Femur (tissue), 1 donor: ENCODE data around the gene PRKAG2.
"Not testable (repeated sequence)": the region's sequence is repeated elsewhere in the genome, so short reads cannot be mapped to it uniquely, and the experiment has no call there.

Experiments used
- DNase-seq: peaks from one replicate; pipeline ENCODE4 v3.0.0-alpha.2; 2017

Gene PRKAG2

DNA sequence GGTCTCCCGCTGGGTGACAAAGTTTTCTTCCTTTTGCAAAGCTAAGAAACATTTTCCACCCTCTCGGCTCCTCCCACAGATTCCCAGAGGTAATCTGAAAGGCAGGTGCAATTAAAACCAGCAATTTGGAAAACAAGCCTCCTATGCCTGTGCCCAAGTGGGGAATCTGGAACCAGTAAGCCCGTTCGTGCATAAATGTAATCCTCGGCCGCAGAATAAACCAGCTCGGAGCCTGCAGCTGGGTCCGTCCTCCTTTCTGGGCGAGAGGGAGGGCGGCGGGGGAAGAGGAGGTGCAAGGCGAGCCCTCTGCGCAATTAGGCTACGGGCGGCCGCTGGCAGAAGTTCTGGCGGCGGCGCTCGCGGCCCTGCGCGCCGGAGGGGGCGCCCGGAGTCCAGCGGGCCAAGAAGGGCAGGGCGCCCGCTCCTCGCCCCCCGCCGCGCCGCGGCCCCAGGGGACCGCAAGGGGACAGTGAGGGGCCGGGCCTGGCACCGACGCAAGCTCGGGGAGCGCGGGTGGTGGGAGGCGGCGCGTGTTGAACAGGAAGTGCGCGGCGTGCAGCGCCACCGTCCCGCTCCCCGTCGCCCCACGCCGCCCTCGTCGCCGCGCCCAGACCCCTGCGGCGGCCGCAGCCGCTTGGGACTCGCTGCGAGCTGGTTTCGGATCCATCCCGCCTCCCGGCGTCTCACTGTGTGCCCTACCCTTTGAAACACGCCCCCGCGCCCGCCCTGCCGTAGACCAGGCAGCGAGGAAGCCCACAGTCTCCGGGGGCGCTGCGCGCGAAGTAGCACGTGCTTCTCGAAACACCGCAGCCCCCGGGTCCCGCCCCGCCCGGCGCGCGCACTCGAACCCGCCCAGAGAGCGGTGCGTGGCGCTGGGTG is at the start of gene PRKAG2:
Gene PRKAG2, minus strand, starts transcription at position 217 of the 879 bp plus-strand sequence. CDS start 495 bp downstream, outside the sequence.
- peak; percentile 70 for DNase-seq

DNA sequence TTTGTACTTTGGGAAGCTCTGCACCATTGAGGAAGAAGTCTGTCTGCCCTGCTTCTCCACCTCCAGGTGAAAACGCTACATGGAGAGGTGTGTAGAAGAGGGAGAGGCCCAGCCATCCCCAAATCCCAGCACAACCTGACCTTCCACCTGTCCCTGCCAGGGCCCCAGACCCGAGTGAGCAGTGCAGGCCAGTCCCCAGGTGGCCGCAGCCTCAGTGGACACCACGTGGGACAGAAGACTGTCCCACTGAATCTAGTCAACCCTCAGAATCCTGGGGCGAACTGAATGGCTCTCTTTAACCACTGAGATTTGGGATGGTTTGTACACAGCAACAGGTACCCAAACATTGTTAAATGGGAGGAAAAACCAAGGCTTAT is 49.4 kb upstream of the PRKAG2 start:
- DNase-seq, result no peak

DNA sequence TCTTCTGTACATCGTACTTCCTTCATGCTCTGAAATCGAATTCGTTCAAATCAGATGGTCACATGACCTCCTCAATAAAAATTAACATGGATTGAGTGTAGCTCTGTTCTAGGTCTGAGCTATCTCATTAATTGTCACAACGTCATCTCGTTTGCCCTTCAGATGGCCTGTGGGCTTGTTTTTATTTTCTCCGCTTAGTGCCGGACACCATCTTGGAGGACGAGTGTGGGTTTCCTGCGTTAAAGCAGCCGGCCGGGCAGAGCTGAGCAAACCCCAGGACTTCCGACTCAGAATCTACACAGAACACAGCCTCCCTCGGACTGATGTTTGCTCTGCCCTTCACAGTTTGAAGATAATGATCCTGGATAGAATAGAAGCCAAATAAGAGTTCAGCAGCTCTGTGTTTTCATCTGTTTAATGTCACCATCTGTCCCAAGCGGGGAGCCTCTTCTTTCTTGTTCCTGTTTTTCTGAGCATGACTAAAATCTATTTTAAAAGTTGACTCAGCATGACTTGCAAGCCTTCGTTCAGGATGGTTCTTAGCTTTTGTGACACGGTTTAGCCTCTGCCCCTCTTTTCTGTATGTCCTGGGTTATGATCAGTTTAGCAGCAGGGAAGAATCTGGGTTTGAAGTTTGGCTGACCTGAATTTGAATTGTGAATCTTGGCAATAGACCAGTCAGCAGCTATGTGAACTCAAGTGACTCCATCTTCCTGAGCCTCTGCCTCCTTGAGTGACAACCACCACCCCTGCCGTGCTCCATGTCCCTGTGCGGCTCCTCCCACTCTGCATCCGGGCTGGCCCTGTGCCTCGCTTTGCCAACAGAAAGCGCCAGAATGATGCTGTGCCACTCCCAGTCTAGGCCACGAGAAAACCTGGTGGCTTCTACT is 48.8 kb upstream of the PRKAG2 start:
- DNase-seq, result no peak

DNA sequence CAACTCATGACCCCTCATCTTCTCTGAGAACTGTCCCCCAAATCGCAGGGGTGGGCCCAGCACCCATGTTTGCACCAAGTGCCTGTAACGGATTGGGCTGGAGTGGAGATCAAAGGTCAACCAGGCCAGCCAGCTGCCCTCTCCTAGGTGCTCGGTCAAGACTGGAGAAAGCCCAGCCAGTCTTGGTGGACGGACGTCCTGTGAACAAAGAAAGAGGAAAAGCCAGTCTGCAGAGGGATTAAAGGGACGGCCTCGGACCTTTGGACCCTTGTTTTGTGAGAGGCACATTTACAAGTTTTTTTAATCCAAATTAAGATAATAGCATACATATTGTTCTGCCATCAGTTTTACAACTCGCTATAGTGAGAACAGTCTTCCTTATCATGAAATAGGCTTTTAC is 47.6 kb upstream of the PRKAG2 start:
- DNase-seq, result no peak

DNA sequence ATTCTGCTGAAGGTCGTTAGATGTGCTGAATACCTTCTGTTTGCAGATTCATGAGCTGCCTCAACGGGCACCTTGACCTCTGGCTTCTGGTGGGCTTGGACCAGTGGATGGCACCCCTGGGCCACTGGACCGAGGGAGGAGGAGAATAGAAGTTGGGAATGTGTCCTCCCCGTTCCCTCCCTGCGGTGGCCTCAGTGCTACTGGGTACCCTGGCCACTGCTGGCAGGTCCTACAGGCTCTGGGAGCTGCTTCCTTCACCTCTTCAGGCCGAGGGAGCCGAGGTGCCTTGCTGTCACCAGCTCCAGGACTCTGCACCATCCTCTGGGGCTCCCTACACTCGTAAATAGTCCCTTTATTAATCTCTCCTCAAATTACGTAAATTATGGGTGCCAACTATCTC is 47.1 kb upstream of the PRKAG2 start:
- DNase-seq, result no peak

DNA sequence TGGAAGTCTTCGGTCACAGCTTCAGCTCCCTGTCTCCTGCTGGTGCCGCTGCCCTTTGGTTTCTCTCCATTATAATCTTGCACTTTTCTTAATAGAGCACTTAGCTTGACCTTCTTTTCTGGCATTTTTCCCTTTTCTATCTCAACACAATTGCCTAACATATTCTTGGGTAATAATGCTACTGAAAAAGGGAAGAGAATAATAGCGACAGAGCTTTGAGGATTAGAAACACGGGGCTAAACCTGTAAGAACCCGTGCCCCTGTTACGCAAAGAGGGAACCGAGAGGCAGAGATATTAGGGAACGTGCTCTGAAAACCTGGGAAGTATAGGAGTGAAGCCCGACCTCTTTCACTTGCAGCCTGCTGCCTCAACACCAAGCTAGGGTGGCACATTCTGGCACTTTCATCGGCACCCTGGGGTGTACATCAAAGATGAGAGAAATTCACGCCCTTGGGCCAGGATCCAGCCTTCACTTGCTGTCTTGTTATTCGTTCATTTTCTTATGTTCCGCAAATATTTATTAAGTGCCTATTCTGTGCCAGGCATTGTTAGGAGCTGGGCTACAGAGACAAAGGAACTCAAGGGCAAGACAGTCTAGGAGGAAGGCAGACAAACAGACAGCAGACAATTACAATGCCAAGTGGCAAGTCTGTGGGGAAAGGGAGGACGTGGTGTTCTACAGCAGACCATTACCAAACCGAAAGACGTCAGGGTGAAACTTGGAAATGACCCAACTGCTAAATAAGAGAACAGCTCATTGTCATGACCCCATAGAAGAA is 46.4 kb upstream of the PRKAG2 start:
- DNase-seq, result no peak

DNA sequence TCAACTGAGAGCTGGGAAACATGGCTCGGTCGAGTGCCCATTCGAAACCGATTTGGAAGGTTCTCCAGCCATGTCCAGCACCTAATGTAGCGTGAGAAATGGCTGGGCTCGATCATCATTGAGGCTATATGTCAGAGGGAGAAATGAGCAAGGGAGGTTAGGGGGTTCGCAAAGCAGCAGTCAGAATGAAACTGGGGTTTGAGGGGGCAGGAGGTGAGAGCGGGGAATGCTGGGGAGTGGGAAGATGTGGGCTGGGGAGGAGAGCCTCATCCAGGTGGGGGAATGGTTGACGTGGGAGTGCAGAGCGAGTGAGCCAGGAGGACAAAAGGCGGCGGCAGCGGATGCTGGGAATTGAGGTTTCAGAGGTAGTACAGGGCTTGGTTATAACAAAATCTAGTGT is 44.5 kb upstream of the PRKAG2 start:
- no peak for DNase-seq

DNA sequence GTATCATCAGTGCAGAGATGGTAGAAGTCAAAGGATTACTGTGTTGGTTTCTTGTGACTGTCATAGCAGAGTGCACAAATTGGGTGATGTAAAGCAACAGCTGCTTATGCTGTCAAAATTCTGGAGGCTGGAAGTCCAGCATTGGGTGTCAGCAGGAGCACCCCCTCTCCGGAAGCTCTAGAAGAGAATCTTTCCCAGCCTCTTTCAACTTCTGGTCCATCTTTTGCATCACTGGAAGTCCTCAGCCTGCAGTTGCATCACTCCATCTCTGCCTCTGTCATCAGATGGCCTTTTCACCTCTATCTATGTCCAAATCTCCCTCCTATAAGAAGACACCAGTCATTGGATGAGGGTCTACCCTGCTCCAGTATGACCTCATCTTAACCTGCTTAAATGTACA is 43.6 kb upstream of the PRKAG2 start:
- no peak for DNase-seq

DNA sequence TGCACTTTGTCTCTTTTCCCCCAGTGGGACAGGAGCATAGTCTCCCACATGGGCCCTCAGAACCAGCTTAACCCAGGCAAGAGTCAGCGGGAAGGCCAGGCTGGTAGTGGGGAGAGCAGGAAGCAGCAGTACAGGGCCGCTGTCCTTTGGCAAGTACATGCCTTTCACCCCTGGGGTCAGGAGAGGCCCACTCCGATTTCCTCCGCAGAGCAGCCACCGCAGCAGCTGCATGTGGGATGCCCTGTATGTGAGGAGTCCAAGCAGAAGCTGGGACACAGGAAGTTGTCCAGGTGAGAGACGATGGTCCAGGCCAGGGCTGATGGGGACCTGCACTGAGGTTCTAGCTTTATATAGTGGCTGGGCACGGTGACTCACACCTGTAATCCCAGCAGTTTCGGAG is 42.7 kb upstream of the PRKAG2 start:
- no peak for DNase-seq

DNA sequence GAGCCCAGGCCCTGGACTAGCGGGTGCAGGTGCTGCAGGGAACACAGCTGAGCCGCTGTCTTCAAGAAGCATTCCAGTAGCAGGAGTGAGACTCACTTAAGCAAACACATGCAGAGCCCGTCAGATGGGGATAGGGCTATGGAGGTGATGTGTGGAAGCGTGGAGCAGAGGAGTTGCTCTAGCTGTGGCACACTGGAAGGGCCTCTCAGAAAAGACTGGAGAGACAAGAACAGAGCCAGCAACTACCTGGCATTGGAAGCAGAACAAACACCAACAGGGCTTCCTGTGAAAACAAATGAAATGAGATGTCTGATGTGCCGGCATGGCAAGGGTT is 41.6 kb upstream of the PRKAG2 start:
- DNase-seq, result no peak

DNA sequence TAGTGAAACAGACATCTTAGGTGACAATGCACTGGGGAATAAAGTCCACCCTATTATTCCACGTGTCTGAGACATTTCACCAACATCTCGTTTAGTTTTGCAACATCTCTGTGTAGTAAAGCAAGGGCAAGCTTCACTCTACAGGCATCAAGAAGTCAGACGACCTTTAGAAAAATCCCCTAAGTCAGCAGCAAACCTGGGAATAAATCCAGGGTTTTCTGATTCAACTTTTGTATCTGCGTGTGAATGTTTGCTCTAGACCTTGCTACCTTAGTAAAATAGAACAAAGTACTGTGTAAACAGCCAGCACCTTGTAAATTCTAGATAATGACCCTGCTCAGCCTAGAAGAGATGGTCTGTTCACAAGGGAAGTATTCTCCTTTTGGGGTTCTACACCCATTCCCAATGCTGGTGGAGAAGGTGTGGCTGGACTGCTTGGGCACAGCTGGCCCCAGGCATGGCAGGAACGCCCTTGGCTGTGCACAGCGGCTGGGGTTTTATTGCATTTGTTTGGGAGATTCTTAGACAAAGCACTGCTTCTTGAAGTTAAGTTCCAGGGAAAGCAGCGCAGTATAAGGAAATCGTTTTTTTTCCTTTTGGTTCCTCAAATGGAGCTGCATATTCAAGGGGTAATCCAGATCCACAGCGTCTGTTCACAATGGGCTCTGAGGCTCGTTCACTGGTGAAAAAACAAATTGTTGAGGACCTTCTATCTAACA is 41.0 kb upstream of the PRKAG2 start:
- no peak for DNase-seq

DNA sequence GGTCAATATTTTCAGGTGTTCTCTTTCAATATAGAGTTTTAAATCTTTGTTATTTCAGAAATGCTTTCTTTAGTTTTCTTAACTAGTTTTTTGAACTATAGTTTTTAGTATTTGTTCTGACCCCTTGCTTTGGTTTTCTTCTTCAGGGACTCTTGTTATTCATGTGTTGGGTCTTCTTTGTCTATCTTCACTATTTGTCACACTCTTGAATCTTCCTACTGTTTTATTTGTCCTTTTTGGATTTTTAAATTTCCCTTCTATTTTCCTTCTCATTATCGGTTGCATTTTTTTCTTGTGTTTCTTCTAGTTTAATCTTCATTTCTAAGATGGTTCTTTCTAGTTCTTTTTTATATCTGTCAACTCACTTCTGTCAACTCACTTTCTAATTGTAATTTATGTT is 37.1 kb upstream of the PRKAG2 start:
- no peak for DNase-seq

DNA sequence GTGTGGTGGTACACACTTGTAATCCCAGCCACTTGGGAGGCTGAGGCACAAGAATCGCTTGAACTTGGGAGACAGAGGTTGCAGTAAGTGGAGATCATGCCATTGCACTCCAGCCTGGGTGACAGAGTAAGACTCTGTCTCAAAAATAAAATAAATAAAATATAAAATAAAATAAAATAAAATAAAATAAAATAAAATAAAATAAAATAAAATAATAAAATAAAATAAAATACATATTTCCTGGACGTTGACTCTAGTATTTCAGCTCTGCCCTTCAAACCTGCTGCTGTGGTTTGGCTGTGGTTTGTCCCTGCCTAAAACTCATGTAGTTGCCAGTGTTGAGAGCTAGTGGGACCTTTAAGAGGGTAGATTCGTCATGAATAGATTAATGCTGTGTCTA is 33.7 kb upstream of the PRKAG2 start:
- not testable (repeated sequence) for DNase-seq

DNA sequence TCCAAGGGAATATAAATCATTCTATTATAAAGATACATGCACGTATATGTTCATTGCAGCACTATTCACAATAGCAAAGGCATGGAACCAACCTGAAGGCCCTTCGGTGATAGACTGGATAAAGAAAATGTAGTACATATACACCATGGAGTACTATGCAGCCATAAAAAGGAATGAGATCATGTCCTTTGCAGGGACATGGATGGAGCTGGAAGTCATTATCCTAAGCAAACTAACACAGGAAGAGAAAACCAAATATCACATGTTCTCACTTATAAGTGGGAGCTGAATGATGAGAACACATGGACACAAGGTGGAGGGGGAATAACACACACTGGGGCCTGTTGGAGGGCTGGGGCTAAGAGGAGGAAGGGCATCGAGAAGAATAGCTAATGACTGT is 30.2 kb upstream of the PRKAG2 start:
- not testable (repeated sequence) for DNase-seq

DNA sequence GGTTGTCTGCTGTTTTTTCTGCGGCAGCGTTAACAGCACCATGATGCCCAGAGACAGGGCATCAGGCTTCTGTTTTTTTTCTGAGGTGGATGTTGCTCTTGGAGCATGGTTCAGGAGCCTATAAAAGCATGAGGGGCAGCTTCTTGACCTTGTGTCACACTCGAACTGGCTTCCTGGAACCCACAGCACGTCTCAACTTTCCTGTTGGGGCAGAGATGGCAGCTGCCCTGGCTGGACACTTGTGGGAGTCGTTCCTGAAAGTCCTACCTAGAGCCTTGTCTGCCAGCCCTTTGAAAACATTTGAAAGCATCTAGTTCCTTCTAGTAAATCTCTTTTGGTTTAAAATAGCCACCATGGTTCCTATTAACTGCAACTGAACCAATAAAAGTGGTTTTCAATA is 28.9 kb upstream of the PRKAG2 start:
- DNase-seq, result no peak

DNA sequence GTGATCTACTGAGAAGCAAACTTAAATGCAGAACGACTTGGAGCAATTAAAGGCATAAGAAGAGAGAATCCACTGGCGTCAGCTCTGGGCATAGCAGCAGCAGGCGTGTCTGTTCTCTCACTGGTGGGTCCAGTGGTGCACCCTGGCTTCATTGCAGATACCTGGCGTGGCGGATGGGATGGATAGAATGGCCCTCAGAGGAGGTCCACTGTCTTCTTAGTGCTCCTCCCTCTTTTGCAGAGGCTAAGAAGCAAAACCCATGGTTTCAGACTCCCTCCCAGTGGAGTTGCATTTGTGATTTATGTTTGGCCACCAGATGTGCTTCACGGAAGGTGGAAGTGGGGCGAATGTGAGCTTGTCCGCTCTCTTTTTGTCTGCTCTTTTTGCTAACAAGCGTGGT is 28.4 kb upstream of the PRKAG2 start:
- no peak for DNase-seq

DNA sequence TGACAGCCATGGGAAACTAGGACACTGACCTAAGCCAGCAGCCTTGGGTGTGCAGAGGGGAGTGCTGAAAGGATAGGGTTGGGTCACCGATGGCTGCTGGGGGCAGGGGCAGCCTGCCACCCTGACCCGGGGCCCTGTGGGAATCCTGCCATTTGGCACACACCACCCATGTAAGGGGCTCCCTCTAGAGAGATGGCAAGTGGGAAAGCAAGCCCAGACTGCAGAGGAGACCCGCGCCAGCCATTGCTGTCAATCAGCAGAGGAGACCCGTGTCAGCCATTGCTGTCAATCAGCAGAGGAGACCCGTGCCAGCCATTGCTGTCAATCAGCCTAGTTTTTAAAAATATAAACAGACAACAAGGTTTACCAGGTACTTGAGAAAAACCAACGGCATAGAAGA is 27.4 kb upstream of the PRKAG2 start:
- peak; percentile 64 for DNase-seq

DNA sequence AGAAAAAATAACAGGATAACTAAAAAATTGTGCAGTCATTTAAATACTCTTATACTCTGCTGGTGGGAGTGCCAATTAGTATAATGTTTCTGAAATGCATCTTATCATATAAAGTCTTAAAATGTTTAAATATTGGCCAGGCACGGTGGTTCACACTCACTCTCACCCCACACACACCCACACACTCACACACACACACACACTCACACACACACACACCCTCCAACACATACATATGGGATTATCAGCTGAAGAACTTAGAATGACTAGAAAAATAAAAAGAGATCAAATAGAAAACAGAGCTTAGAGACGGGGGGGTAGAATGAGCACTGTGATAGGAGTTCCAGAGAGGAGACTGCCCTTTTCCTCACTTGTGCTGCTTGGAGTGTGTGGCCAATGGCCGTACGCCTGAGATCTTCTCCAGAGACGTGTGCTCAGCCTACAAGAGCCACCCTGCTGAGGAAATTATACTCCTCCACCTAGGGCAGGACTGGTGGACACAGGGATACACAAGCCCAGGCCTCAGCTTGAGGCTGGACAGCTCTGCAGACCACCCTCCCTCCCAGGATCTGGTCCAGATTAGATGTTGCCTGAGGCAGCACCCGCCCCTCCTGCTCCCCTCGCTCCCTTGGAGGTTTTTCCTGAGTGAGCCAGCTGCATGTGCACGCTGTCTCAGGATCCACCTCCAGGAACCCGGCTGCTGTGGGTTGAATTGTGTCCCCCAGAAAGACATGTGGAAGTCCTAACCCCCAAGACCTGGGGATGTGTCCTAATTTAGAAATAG is 26.5 kb upstream of the PRKAG2 start:
- DNase-seq, result no peak

DNA sequence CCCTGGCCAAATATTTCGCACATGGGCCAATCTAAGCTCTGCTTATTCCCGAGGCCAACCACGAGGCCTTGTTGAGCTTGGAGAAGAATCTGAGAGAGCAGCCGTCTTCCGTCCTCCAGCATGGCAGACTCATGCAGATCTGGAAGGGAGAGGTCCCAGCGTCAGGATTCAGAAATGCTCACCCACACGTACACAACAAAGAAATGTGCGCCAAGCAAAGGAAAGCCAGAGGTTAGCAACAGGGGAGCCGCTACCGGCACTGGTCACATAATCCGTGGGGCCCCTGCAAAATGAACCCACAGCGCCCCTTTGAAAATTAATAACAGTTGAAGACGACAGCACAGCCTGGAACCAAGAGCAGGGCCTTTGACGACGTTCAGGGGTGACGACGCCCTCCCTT is 25.4 kb upstream of the PRKAG2 start:
- no peak for DNase-seq

DNA sequence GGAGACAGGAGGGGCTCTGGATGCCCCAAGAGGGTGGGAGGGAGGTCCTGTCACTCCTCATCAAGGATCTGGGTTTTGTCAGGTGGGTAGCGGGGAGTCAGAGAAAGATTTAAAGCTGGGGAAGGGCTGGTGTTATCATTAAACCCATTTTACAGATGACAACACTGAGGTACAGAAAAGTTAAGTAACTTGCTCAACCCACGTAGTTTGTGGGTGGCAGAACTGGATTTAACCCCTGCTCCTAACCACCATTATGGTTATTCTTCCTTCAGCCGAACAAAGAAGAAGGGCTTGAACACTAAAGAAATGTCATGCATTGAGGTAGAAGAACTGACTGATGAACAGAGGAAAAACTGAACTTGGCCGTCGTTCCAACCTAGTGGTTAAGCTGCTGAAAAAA is 24.9 kb upstream of the PRKAG2 start:
- DNase-seq, result no peak

DNA sequence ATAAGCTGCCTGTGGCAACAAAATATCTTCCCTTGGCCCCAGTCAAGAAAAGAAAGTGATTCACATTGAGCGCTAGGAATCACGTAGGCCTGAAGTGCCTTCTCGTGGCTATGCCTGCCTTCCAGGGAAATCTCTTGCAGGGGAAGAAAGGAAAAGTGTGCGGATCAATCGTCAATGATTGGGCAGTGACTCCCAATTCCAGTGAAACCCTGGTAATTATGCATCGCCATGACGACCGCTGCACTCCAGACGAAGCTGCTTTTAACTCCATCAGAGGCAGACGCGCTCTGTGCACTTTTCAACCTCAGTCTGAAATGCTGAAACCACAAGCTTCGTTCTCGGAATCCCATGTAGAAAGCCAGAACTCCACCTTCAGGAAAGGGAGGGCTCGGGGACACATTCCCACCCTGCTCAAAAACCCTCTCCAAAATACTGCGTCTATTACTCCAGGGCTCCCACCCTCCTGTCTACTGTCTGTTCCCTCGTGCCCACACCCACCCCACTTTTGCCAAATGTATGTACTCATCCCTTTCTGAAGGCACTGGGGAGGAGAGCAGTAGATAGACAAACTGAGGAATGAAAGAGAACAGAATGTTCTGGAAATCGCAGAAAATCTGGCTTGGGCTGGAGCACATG is 24.2 kb upstream of the PRKAG2 start:
- DNase-seq, result peak; percentile 63
